ENCODE data around the gene ATAD3A.
"Not testable (repeated sequence)": the region's sequence is repeated elsewhere in the genome, so short reads cannot be mapped to it uniquely, and the experiment has no call there.

Gene ATAD3A

DNA sequence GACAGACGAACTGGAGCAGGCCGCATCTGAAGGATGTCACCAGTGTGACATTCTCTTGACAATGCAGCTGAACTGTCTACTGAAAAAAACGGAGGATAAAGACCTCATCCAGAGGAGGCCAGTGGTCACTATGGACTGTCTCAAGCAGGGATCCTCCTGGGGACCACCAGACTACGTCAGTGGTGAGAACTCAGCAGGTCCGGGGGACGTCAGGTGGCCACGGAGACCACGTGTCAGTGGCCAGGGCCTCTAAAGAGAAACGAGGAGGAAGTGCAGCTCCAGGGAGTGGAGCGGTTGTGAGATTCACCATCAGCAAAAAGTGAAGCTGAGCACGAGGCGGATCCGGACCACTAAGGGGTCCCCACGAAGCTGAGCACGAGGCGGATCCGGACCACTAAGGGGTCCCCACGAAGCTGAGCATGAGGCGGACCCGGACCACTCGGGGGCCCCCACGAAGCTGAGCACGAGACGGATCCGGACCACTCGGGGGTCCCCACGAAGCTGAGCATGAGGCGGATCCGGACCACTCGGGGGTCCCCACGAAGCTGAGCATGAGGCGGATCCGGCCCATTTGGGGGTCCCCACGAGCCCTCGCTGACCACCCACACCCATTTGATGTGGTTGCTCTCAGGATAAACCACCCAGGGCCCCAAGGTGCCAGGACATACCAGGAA lies 42.0 kb downstream of the ATAD3A start:
- TF ChIP-seq, protein P1, sequence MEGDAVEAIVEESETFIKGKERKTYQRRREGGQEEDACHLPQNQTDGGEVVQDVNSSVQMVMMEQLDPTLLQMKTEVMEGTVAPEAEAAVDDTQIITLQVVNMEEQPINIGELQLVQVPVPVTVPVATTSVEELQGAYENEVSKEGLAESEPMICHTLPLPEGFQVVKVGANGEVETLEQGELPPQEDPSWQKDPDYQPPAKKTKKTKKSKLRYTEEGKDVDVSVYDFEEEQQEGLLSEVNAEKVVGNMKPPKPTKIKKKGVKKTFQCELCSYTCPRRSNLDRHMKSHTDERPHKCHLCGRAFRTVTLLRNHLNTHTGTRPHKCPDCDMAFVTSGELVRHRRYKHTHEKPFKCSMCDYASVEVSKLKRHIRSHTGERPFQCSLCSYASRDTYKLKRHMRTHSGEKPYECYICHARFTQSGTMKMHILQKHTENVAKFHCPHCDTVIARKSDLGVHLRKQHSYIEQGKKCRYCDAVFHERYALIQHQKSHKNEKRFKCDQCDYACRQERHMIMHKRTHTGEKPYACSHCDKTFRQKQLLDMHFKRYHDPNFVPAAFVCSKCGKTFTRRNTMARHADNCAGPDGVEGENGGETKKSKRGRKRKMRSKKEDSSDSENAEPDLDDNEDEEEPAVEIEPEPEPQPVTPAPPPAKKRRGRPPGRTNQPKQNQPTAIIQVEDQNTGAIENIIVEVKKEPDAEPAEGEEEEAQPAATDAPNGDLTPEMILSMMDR (IDR thresholded peaks at IDR 0.05; ENCODE audit: insufficient read depth, missing control alignments): no peak
- DNase-seq (ENCODE audit: insufficient read length, low spot score): no peak
- FAIRE-seq: no peak

GRCh38 chr1:1554550-1554925 lies 42.6 kb downstream of the ATAD3A start:
- FAIRE-seq (no peak), DNase-seq (ENCODE audit: insufficient read length, low spot score) (no peak)
- TF ChIP-seq, protein P1 (IDR thresholded peaks at IDR 0.05; ENCODE audit: insufficient read depth, missing control alignments): no peak

GRCh38 chr1:1554926-1555915 lies 43.3 kb downstream of the ATAD3A start:
- DNase-seq (ENCODE audit: insufficient read length, low spot score) (no peak), FAIRE-seq (no peak)
- TF ChIP-seq, protein P1 (IDR thresholded peaks at IDR 0.05; ENCODE audit: insufficient read depth, missing control alignments): no peak

DNA sequence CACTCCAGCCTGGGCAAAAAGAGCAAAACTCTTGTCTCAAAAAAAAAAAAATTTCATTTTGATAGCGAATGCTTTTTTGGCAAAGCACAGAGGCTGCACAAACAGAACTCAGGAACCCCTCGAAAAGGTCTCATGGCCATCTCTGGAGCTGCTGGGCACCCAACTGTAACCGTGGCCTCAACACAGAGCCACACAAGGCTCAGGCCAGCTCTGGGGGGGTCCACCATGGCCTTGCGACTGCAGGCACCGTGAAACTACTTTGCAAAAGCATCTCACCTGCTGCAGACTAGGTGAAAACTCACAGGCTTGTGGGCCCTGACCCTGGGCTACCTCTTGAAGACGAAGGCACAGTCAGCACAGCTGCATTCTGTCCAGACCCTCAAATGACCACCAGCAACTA lies 44.5 kb downstream of the ATAD3A start:
- TF ChIP-seq, protein P1 (IDR thresholded peaks at IDR 0.05; ENCODE audit: insufficient read depth, missing control alignments): no peak
- FAIRE-seq (no peak), DNase-seq (ENCODE audit: insufficient read length, low spot score) (no peak)

- not testable (repeated sequence) for DNase-seq (ENCODE audit: insufficient read length, low spot score)
Measured at GRCh38 chr1:1556961-1557360, 45.0 kb downstream of the ATAD3A start.

GRCh38 chr1:1557688-1558087 lies 45.7 kb downstream of the ATAD3A start:
- FAIRE-seq; DNase-seq (ENCODE audit: insufficient read length, low spot score): not testable (repeated sequence)

More at GRCh38 chr1:1556961-1557360, 45.0 kb downstream of the ATAD3A start:
- not testable (repeated sequence) for FAIRE-seq

- TF ChIP-seq, protein P1 (IDR thresholded peaks at IDR 0.05; ENCODE audit: insufficient read depth, missing control alignments): no peak
- DNase-seq (ENCODE audit: insufficient read length, low spot score) (no peak), FAIRE-seq (no peak)
Measured at GRCh38 chr1:1558591-1558990, 46.6 kb downstream of the ATAD3A start.

DNA sequence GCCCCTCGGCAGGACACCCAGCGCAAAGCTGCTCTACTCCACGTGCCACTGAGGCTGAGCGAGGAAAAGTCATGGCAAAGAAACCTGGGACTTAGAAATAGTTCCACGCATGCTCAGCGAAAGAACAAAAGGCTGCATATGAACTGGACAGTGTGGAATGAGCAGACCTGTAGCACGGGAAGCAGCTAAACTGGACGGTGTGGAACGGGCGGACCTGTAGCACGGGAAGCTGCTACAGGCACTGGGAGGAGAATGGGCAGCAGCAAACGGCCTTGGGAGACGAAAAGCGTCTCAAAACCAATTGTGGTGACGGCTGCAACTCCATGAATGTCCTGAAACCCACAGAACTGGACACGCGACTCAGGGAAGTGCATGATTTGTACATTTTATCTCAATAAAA lies 47.1 kb downstream of the ATAD3A start:
- TF ChIP-seq, protein P1 (IDR thresholded peaks at IDR 0.05; ENCODE audit: insufficient read depth, missing control alignments): no peak
- no peak for DNase-seq (ENCODE audit: insufficient read length, low spot score)
- no peak for FAIRE-seq

Data from D721Med (cell line).